Immature natural killer cell (primary cell): ENCODE measurements around the gene DNASE1L3. TPM values are rescaled to one million over a fixed set of nuclear protein-coding genes. Genes with fewer than 3 reads are reported as not detected.
A peak's percentile ranks its signal among the peaks of the same experiment; 100 is the strongest.
"Not testable (repeated sequence)": the region's sequence is repeated elsewhere in the genome, so short reads cannot be mapped to it uniquely, and the experiment has no call there.

ENCODE experiments used
- DNase-seq, 3 donors: peaks; one replicate each; pipeline ENCODE4 v3.0.0; 2022; ENCODE audit warnings: mixed read lengths in 1 of 3
- H3K27ac Mint-ChIP-seq, 6 donors: one replicate each; pipeline ENCODE4 v1.8.0; 2020; ENCODE audit warnings: mixed read lengths in 6 of 6, mild to moderate bottlenecking in 5 of 6, inconsistent platforms in 4 of 6, moderate library complexity in 3 of 6
- H3K27me3 Mint-ChIP-seq, 3 donors: one replicate each; pipeline ENCODE4 v1.8.0; 2020 to 2021; ENCODE audit warnings: low read depth in 3 of 3, mild to moderate bottlenecking in 3 of 3, mixed read lengths in 3 of 3, moderate library complexity in 3 of 3, inconsistent platforms in 1 of 3
- H3K36me3 Mint-ChIP-seq, 3 donors: one replicate each; pipeline ENCODE4 v1.8.0; 2020; ENCODE audit warnings: mixed read lengths in 3 of 3, inconsistent platforms in 2 of 3, mild to moderate bottlenecking in 2 of 3
- H3K4me1 Mint-ChIP-seq, 2 donors: one replicate each; pipeline ENCODE4 v1.8.0; 2020; ENCODE audit warnings: inconsistent platforms in 2 of 2, mild to moderate bottlenecking in 2 of 2, mixed read lengths in 2 of 2, moderate library complexity in 1 of 2
- H3K4me3 Mint-ChIP-seq, 5 donors: one replicate each; pipeline ENCODE4 v1.8.0; 2020; ENCODE audit warnings: mild to moderate bottlenecking in 5 of 5, mixed read lengths in 5 of 5, inconsistent platforms in 3 of 5, moderate library complexity in 3 of 5
- H3K9me3 Mint-ChIP-seq, 6 donors: one replicate each; pipeline ENCODE4 v1.8.0; 2020; ENCODE audit warnings: mild to moderate bottlenecking in 6 of 6, mixed read lengths in 6 of 6, inconsistent platforms in 4 of 6, moderate library complexity in 3 of 6
- polyA plus RNA-seq, 3 donors: library from polyadenylated mRNA; unstranded; fragments of 300-500 nt; fragmentation: Illumina TruSeq; gene quantifications; one replicate each; pipeline ENCODE4 v1.2.3, GENCODE V29; 2021

Gene DNASE1L3, protein sequence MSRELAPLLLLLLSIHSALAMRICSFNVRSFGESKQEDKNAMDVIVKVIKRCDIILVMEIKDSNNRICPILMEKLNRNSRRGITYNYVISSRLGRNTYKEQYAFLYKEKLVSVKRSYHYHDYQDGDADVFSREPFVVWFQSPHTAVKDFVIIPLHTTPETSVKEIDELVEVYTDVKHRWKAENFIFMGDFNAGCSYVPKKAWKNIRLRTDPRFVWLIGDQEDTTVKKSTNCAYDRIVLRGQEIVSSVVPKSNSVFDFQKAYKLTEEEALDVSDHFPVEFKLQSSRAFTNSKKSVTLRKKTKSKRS
- 1 to 10 TPM in 1 of 3 donors, under 1 TPM in 1, not detected in 1; 0.40 to 1.7 TPM for polyA plus RNA-seq

DNA sequence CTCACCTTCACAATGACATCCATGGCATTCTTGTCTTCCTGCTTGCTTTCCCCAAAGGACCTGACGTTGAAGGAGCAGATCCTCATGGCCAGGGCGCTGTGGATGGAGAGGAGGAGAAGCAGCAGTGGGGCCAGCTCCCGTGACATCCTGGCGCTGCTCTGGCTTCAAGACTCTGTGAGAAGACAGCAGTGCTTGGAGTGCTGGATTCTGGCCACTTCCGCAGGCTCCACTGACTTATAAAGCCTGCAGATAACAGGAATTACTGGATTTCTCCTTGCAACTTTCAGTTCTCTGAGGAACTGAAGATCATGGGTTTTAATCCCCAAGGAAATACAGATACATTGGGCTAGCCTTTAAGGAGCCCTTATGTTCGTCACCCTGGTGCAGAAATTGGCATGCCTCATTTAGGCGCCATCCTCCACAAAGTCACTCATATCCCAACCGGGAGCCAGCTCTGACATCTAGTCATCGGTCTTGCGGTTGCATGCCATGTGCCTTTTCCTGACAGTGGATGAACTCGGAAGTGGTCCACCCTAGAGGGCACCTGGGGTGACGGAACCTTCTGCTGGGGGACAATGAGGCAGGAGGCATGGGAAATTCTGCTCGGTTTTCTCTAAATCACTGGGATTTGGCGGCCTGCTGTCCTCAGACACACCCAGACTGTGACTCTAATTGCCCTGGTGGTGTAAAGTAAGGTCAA is at the start of gene DNASE1L3:
Gene DNASE1L3, minus strand, starts transcription at position 212 of the 700 bp plus-strand sequence. Its CDS starts 66 bp downstream, at position 146.
- Mint-ChIP-seq H3K27me3 (peaks cover 0 to 5% (median 2%) of the 10 kb centered on the region in 3 donors), H3K36me3 (no peaks in the 10 kb centered on the region), H3K4me3 (no peak within 1 kb of the TSS), H3K27ac (no peak within 1 kb of the TSS), H3K4me1 (peaks cover 0 to 4% of the 10 kb centered on the region in 2 donors), H3K9me3 (no peaks in the 10 kb centered on the region)
- DNase-seq, result no peak

GRCh38 chr3:58260261-58260731 is 49.5 kb upstream of the DNASE1L3 start:
- Mint-ChIP-seq H3K27me3 (no peaks in the 10 kb centered on the region), H3K4me1 (peaks cover 5 to 8% of the 10 kb centered on the region in 2 donors), H3K36me3 (peaks cover 8 to 24% (median 14%) of the 10 kb centered on the region in 3 donors), H3K4me3 (no peak overlapping the region), H3K27ac (no peak overlapping the region), H3K9me3 (no peaks in the 10 kb centered on the region)
- DNase-seq, result no peak

DNA sequence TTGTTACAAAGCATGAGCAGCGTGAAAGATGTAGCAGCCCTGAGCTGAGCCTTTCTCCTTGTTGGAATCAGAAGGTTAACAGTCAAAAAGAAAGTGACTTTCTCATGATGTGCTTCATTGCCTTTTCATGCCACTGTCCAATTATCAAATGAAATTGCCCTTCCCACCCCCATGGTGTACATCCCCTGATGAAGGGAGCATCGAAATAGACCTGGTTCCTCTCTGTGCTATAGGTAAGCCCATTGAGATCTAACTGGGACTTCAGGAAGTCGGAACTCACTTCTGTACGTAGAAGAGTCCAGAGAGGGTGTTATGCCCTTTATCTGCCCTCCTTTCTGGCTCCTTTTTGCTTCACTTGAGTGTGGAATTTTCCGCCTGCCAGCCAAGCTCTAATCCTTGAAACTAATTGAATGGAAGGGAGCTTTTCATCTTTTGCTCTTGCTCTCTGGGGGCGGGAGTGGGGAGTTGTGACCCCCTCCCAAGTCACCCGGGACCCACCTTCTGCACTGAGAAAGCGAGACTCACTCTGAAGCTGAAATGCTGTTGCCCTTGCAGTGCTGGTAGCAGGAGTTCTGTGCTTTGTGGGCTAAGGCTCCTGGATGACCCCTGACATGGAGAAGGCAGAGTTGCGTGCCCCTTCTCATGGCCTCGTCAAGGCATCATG is 47.8 kb upstream of the DNASE1L3 start:
- no peak overlapping the region for H3K4me3 Mint-ChIP-seq
- DNase-seq, result no peak
- no peaks in the 10 kb centered on the region for H3K9me3 Mint-ChIP-seq
- peaks cover 14 to 20% of the 10 kb centered on the region in 2 donors for H3K4me1 Mint-ChIP-seq
- no peak overlapping the region for H3K27ac Mint-ChIP-seq
- peaks cover 0 to 3% (median 0%) of the 10 kb centered on the region in 3 donors for H3K27me3 Mint-ChIP-seq
- H3K36me3 Mint-ChIP-seq, result peaks cover 8 to 24% (median 13%) of the 10 kb centered on the region in 3 donors

DNA sequence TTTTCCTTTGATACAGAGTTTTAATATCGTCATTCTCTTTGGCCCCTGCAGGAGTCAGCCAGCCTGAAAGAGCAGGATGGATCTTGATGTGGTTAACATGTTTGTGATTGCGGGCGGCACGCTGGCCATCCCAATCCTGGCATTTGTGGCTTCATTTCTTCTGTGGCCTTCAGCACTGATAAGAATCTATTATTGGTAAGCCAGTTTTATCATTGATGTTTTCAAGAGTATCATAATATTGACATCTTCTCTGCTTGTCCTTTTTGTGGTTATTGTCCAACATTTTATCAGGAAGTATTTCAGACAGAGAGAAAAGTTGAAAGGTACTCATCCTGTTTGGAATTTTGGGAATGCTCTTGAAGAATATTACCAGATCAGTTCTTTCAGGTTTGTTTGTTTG is 45.7 kb upstream of the DNASE1L3 start:
- DNase-seq, result no peak
- H3K36me3 Mint-ChIP-seq, result peaks cover 8 to 24% (median 11%) of the 10 kb centered on the region in 3 donors
- H3K27ac Mint-ChIP-seq, result no peak overlapping the region
- peaks cover 0 to 3% (median 0%) of the 10 kb centered on the region in 3 donors for H3K27me3 Mint-ChIP-seq
- peaks cover 29 to 37% of the 10 kb centered on the region in 2 donors for H3K4me1 Mint-ChIP-seq
- no peak overlapping the region for H3K4me3 Mint-ChIP-seq
- H3K9me3 Mint-ChIP-seq, result no peaks in the 10 kb centered on the region

DNA sequence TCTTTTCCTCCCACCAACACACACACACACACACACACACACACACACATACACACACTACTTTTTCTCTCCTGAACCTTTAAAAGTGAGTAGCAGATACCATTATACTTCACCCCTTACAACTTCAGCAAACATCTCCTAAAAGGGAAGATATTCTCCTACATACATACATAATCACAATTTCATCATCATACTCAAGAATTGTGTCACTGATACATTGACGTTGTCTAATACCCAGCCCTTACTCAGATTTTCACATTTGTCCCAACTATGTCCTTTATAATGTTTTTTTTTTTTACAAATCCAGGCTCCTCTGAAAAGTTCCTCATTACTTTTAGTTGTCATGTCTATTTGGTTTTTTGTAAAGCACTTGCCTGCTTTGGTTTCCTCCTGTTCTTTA is 45.3 kb upstream of the DNASE1L3 start:
- H3K9me3 Mint-ChIP-seq, result no peaks in the 10 kb centered on the region
- peak overlapping the region in 1 of 5 donors; percentile 40 for H3K4me3 Mint-ChIP-seq
- H3K4me1 Mint-ChIP-seq, result peaks cover 30 to 42% of the 10 kb centered on the region in 2 donors
- peaks cover 8 to 24% (median 11%) of the 10 kb centered on the region in 3 donors for H3K36me3 Mint-ChIP-seq
- no peak for DNase-seq
- H3K27me3 Mint-ChIP-seq, result peaks cover 0 to 3% (median 0%) of the 10 kb centered on the region in 3 donors
- H3K27ac Mint-ChIP-seq, result peak overlapping the region in 2 of 6 donors; percentile 13 to 59

- no peak for DNase-seq
- Mint-ChIP-seq H3K4me3 (no peak overlapping the region), H3K27me3 (peaks cover 0 to 3% (median 0%) of the 10 kb centered on the region in 3 donors), H3K27ac (peak overlapping the region in 1 of 6 donors; percentile 11), H3K9me3 (no peaks in the 10 kb centered on the region), H3K36me3 (peaks cover 4 to 18% (median 11%) of the 10 kb centered on the region in 3 donors), H3K4me1 (peaks cover 32 to 46% of the 10 kb centered on the region in 2 donors)
These were observed 43.4 kb upstream of the DNASE1L3 start for GRCh38 chr3:58254144-58254543.

DNA sequence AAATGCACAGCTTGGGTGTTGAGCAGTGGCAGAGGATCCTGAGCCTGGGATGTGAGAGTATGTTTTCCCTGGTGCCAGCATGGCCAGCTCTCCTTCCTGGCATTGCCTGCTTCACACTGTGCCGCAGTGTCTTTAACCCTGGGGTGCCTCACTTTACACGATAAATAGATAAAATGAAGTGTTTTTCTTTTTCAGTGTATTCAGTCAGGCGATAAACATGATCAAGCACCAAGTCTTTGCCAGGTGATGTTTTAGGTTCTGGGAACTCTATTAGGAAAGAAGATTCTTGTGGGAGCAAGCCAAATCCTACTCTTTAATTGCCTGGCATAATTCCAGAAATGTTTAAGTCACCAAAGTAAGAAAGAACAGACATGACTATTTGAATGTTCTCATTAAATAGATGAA is 40.9 kb upstream of the DNASE1L3 start:
- Mint-ChIP-seq H3K9me3 (no peaks in the 10 kb centered on the region), H3K36me3 (peaks cover 0 to 4% (median 3%) of the 10 kb centered on the region in 3 donors), H3K4me3 (peak overlapping the region in 1 of 5 donors; percentile 36), H3K27me3 (peaks cover 0 to 3% (median 0%) of the 10 kb centered on the region in 3 donors), H3K27ac (peak overlapping the region in 1 of 6 donors; percentile 46), H3K4me1 (peaks cover 32 to 46% of the 10 kb centered on the region in 2 donors)
- no peak for DNase-seq

GRCh38 chr3:58250093-58250707 is 39.4 kb upstream of the DNASE1L3 start:
- Mint-ChIP-seq H3K4me1 (peaks cover 26 to 37% of the 10 kb centered on the region in 2 donors), H3K4me3 (no peak overlapping the region), H3K27ac (no peak overlapping the region), H3K36me3 (no peaks in the 10 kb centered on the region), H3K9me3 (no peaks in the 10 kb centered on the region), H3K27me3 (peaks cover 0 to 3% (median 0%) of the 10 kb centered on the region in 3 donors)
- DNase-seq, result no peak

- no peak overlapping the region for H3K27ac Mint-ChIP-seq
- H3K27me3 Mint-ChIP-seq, result peaks cover 0 to 3% (median 0%) of the 10 kb centered on the region in 3 donors
- H3K4me3 Mint-ChIP-seq, result no peak overlapping the region
- H3K36me3 Mint-ChIP-seq, result no peaks in the 10 kb centered on the region
- H3K9me3 Mint-ChIP-seq, result no peaks in the 10 kb centered on the region
- DNase-seq, result no peak
- H3K4me1 Mint-ChIP-seq, result peaks cover 21 to 32% of the 10 kb centered on the region in 2 donors
These were observed 38.8 kb upstream of the DNASE1L3 start for GRCh38 chr3:58249358-58250092.

- Mint-ChIP-seq H3K4me3 (no peak overlapping the region), H3K9me3 (no peaks in the 10 kb centered on the region), H3K27me3 (no peaks in the 10 kb centered on the region), H3K27ac (no peak overlapping the region), H3K4me1 (peaks cover 2 to 8% of the 10 kb centered on the region in 2 donors), H3K36me3 (no peaks in the 10 kb centered on the region)
- DNase-seq, result no peak
These were observed 35.6 kb upstream of the DNASE1L3 start for GRCh38 chr3:58246148-58247047.

GRCh38 chr3:58243976-58244585 is 33.3 kb upstream of the DNASE1L3 start:
- Mint-ChIP-seq H3K9me3 (no peaks in the 10 kb centered on the region), H3K36me3 (no peaks in the 10 kb centered on the region), H3K4me3 (no peak overlapping the region), H3K27me3 (peaks cover 0 to 2% (median 0%) of the 10 kb centered on the region in 3 donors), H3K4me1 (peaks cover 3 to 5% of the 10 kb centered on the region in 2 donors), H3K27ac (peak overlapping the region in 1 of 6 donors; percentile 24)
- DNase-seq, result no peak

- not testable (repeated sequence) for H3K27ac Mint-ChIP-seq, H3K27me3 Mint-ChIP-seq, H3K36me3 Mint-ChIP-seq, DNase-seq, H3K9me3 Mint-ChIP-seq, H3K4me3 Mint-ChIP-seq
- H3K4me1 Mint-ChIP-seq, result peaks cover 9 to 13% of the 10 kb centered on the region in 2 donors
These were observed 32.1 kb upstream of the DNASE1L3 start for GRCh38 chr3:58242860-58243259.
